ENCODE measurements around the gene ERBB3.

DNA sequence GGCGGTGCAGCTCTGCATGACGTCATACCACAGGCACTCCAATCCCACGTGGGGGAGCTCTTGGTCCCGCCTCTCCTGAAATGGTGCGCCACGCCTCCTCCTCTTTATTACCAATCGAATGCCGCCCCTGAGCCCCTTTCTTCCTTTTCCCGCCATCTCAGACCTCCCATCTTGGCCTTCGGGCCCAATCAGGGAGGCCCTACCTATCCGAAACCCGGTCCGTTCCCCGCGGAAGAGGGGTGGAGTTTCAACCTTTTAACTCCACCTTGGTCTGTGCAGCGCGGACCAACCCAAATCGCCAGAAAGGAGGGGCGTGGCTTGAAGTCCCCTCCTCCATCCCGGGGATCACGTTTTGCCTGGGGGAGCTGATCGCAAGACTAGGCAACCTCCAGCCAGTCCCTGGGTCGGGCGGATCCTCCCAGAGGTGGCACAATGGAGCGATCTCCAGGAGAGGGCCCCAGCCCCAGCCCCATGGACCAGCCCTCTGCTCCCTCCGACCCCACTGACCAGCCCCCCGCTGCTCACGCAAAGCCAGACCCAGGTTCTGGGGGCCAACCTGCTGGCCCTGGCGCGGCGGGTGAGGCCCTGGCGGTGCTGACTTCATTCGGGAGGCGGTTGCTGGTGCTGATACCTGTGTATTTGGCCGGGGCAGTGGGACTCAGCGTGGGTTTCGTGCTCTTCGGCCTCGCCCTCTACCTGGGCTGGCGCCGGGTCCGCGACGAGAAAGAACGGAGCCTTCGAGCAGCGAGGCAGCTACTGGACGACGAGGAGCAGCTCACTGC lies 48.1 kb downstream of the ERBB3 start, which contains the start of gene ESYT1:
- peak; percentile 71 for TF ChIP-seq POLR2A (IDR thresholded peaks at IDR 0.05)
- no peak for TF ChIP-seq CTCF (IDR thresholded peaks at IDR 0.05)
- TF ChIP-seq POLR2AphosphoS5 (IDR thresholded peaks at IDR 0.05), result peak in 2 of 3 donors; percentile 74 to 93

All from breast epithelium (tissue), 3 donors.